Endothelial cell of umbilical vein (primary cell): ENCODE data around the gene SERINC1. TPM values are rescaled to one million over a fixed set of nuclear protein-coding genes. Genes with fewer than 3 reads are reported as not detected.

ENCODE experiments used
- BruUV-seq: library from RNA; stranded (reverse); fragments of 400-500 nt; replicated peaks from 2 replicates; lab custom pipeline; 2021; lab: Mats Ljungman, UMichigan
- CTCF ChIA-PET: fragments of 300-600, 350-600 bp; sonication (Branson Sonifier 250); formaldehyde crosslinking; loops from one replicate; lab custom pipeline; 2021; ENCODE audit warnings: antibody characterized with exemption, inconsistent platforms; lab: Charles Lee
- POLR2A ChIA-PET: fragments of 300-600, 350-600 bp; sonication (Branson Sonifier 250); formaldehyde crosslinking; loops from one replicate; lab custom pipeline; 2021; ENCODE audit warnings: antibody characterized with exemption, inconsistent platforms; lab: Charles Lee
- DNase-seq: peaks from one replicate; pipeline ENCODE4 v3.0.0-alpha.2; 2011; ENCODE audit warnings: low read depth, low spot score
- FAIRE-seq: peaks from 2 replicates; lab custom pipeline; 2011; peaks lifted over from hg19 to GRCh38; lab: Jason Lieb, UNC
- H2AFZ ChIP-seq: 2 replicates; pipeline ENCODE4 v1.6.0; 2012; ENCODE audit warnings: low read depth, low read length, control low read depth, inconsistent platforms
- H3K27ac ChIP-seq: 2 replicates; pipeline ENCODE4 v1.5.1; 2011; ENCODE audit warnings: low read depth, mild to moderate bottlenecking, control low read depth, low read length, moderate library complexity; ENCODE audit not compliant: insufficient read depth
- H3K27me3 ChIP-seq, 2 experiments: 2 replicates each; pipeline versions ENCODE4 v1.6.0 to v1.6.1; 2011; ENCODE audit warnings: low read length in 2 of 2, mixed read lengths in 1 of 2; ENCODE audit not compliant: control insufficient read depth in 2 of 2, insufficient read depth in 2 of 2
- H3K36me3 ChIP-seq, 2 experiments: 2 replicates in 1 of 2; 3 replicates in 1 of 2; pipeline ENCODE4 v1.5.1; 2011; ENCODE audit warnings: low read length in 2 of 2, mild to moderate bottlenecking in 1 of 2, moderate library complexity in 1 of 2; ENCODE audit not compliant: control insufficient read depth in 2 of 2, insufficient read depth in 2 of 2; ENCODE audit errors: extremely low read depth in 1 of 2
- H3K4me1 ChIP-seq: 3 replicates; pipeline ENCODE4 v1.5.1; 2011; ENCODE audit warnings: mild to moderate bottlenecking, low read length; ENCODE audit not compliant: control insufficient read depth, insufficient read depth; ENCODE audit errors: extremely low read depth
- H3K4me2 ChIP-seq: 2 replicates; pipeline ENCODE4 v1.6.1; 2011; ENCODE audit warnings: low read length, control low read depth, mixed read lengths; ENCODE audit not compliant: insufficient read depth
- H3K4me3 ChIP-seq, 3 experiments: fragments of 200-600 bp in 1 of 3; sonication (generic), shearing (Covaris generic) in 1 of 3; replicated peaks in 1 of 3; 2 replicates each; pipeline ENCODE4 v1.5.1; 2011 to 2016; ENCODE audit warnings: control low read depth in 3 of 3, low read length in 3 of 3, mild to moderate bottlenecking in 2 of 3, inconsistent platforms in 1 of 3, low read depth in 1 of 3, moderate library complexity in 1 of 3; ENCODE audit not compliant: insufficient read depth in 1 of 3
- H3K79me2 ChIP-seq: 2 replicates; pipeline ENCODE4 v1.6.0; 2012; ENCODE audit warnings: low read length, inconsistent platforms; ENCODE audit not compliant: control insufficient read depth, insufficient read depth
- H3K9ac ChIP-seq: replicated peaks from 2 replicates; pipeline ENCODE3; 2011; ENCODE audit warnings: low read length, control low read depth; ENCODE audit not compliant: insufficient read depth; ENCODE audit errors: extremely low read depth
- H3K9me1 ChIP-seq: replicated peaks from 3 replicates; pipeline ENCODE4 v1.6.0; 2011; ENCODE audit warnings: mild to moderate bottlenecking, low read length; ENCODE audit not compliant: control insufficient read depth, insufficient read depth; ENCODE audit errors: extremely low read depth
- H3K9me3 ChIP-seq: replicated peaks from 2 replicates; pipeline ENCODE4 v1.5.1; 2012; ENCODE audit warnings: low read length, inconsistent platforms; ENCODE audit not compliant: control insufficient read depth, insufficient read depth
- H4K20me1 ChIP-seq: replicated peaks from 2 replicates; pipeline ENCODE3; 2011; ENCODE audit warnings: mild to moderate bottlenecking, low read length; ENCODE audit not compliant: control insufficient read depth, insufficient read depth; ENCODE audit errors: extremely low read depth
- CTCF ChIP-seq, 2 donors: IDR thresholded peaks; 1 replicate in 1 of 2; 2 replicates in 1 of 2; pipeline ENCODE4 v1.5.1; 2011; ENCODE audit warnings: low read length in 2 of 2, mild to moderate bottlenecking in 2 of 2, moderate library complexity in 2 of 2, control low read depth in 1 of 2, inconsistent platforms in 1 of 2, low read depth in 1 of 2; ENCODE audit not compliant: insufficient read depth in 1 of 2; ENCODE audit errors: extremely low read depth in 1 of 2
- EZH2 ChIP-seq: IDR thresholded peaks from 2 replicates; pipeline ENCODE4 v1.6.1; 2012; ENCODE audit warnings: borderline replicate concordance, low read depth, mild to moderate bottlenecking, moderate library complexity, low read length, inconsistent platforms; ENCODE audit not compliant: severe bottlenecking
- FOS ChIP-seq: IDR thresholded peaks from 2 replicates; pipeline ENCODE4 v1.6.1; 2011; ENCODE audit warnings: mild to moderate bottlenecking, low read length, moderate library complexity, borderline replicate concordance; ENCODE audit not compliant: insufficient read depth
- GATA2 ChIP-seq: IDR thresholded peaks from 2 replicates; pipeline ENCODE4 v1.7.0; 2011; ENCODE audit warnings: low read depth, mild to moderate bottlenecking, moderate library complexity, mixed read lengths, low read length; ENCODE audit not compliant: insufficient read length, insufficient read depth
- MAX ChIP-seq: IDR thresholded peaks from 2 replicates; pipeline ENCODE4 v1.6.1; 2011; ENCODE audit not compliant: insufficient read depth, insufficient read length
- dilution Hi-C: fragments of 300-500 bp; cut with MboI; formaldehyde crosslinking; loops from one replicate; pipeline ENCODE4 v1.15.0; 2019; ENCODE audit warnings: low sequenced_read_pairs; ENCODE audit not compliant: extremely low pct_ligation_motif_present
- intact Hi-C: fragments of 100-400 bp; cut with micrococcal nuclease; formaldehyde crosslinking; loops from one replicate; pipeline ENCODE4 v1.10.0; 2022
- polyA plus RNA-seq, 4 experiments: library from polyadenylated mRNA; depleted of rRNA in 3 of 4; stranded (reverse) in 3 of 4; unstranded in 1 of 4; fragments of >200 nt; gene quantifications; 2 replicates each; pipeline versions ENCODE4 v1.2.1 to v1.2.3, GENCODE V29; 2011 to 2012; ENCODE audit warnings: missing spikeins in 1 of 4
- total RNA-seq: library from RNA; stranded (reverse); gene quantifications from 2 replicates; pipeline ENCODE4 v1.2.3, GENCODE V29; 2021

The SERINC1 gene
- total and polyA plus RNA-seq, 2 donors (not counting 3 experiments of a cell fraction or from before 2014, with no cell fraction given): 40.4 to 76.5 TPM

GRCh38 chr6:122431780-122432179 is 39.8 kb downstream of the SERINC1 start:
- Histone ChIP-seq H3K9me3 (no peaks in the 10 kb centered on the region), H3K4me3 (no peak overlapping the region), H2AFZ (no peak overlapping the region), H3K27me3 (no peaks in the 10 kb centered on the region), H4K20me1 (no peaks in the 10 kb centered on the region), H3K27ac (no peak overlapping the region), H3K9me1 (no peaks in the 10 kb centered on the region), H3K79me2 (no peaks in the 10 kb centered on the region), H3K4me2 (no peak overlapping the region), H3K36me3 (peaks cover 3 to 4% of the 10 kb centered on the region in 2 experiments), H3K4me1 (no peaks in the 10 kb centered on the region), H3K9ac (no peak overlapping the region)
- POLR2A ChIA-PET: no interaction called here
- FAIRE-seq (no peak), DNase-seq (no peak)
- no peak for TF ChIP-seq CTCF (IDR thresholded peaks at IDR 0.05; ENCODE audit: extremely low read depth in 1 of 2, insufficient read depth in 1 of 2, low read depth in 1 of 2, low read length in 2 of 2)
- no peak for TF ChIP-seq GATA2
- TF ChIP-seq FOS: no peak
- no peak for TF ChIP-seq MAX
- no peak for TF ChIP-seq EZH2
- CTCF ChIA-PET: interaction anchor here (1.1 to 1.5 kb wide), 4 partner anchors 12 to 98 kb away, joined by 3 to 4 read pairs (median 4); no protein-coding TSS in a partner anchor
- intact Hi-C loops: no loop called here
- BruUV-seq: no TSS peak
- dilution Hi-C loops: no loop called here
